Parathyroid adenoma (tissue), 2 donors: Measurements from ENCODE around the gene HNRNPDL.

Experiments used
- H2AFZ ChIP-seq: fragments of 300-600 bp; sonication (generic); one replicate; pipeline ENCODE4 v1.7.0; 2017; ENCODE audit warnings: antibody characterized with exemption, mild to moderate bottlenecking
- H3K27ac ChIP-seq: fragments of 300-600 bp; sonication (generic); one replicate; pipeline ENCODE4 v1.7.0; 2017
- H3K27me3 ChIP-seq: fragments of 300-600 bp; sonication (generic); one replicate; pipeline ENCODE4 v1.7.0; 2017; ENCODE audit warnings: low read length; ENCODE audit not compliant: control insufficient read depth, insufficient read depth
- H3K36me3 ChIP-seq: fragments of 300-600 bp; sonication (generic); one replicate; pipeline ENCODE4 v1.7.0; 2017; ENCODE audit warnings: low read length; ENCODE audit not compliant: control insufficient read depth, insufficient read depth
- H3K4me1 ChIP-seq: fragments of 300-600 bp; sonication (generic); one replicate; pipeline ENCODE4 v1.7.0; 2017; ENCODE audit warnings: control low read depth
- H3K4me2 ChIP-seq: fragments of 300-600 bp; sonication (generic); one replicate; pipeline ENCODE4 v1.7.0; 2017; ENCODE audit warnings: low read length
- H3K4me3 ChIP-seq: fragments of 300-600 bp; sonication (generic); one replicate; pipeline ENCODE4 v1.7.0; 2017; ENCODE audit warnings: low read depth, low read length
- H3K79me2 ChIP-seq: fragments of 300-600 bp; sonication (generic); one replicate; pipeline ENCODE4 v1.7.0; 2017; ENCODE audit warnings: control low read depth
- H3K9ac ChIP-seq: fragments of 300-600 bp; sonication (generic); one replicate; pipeline ENCODE4 v1.7.0; 2017; ENCODE audit warnings: mild to moderate bottlenecking
- H3K9me3 ChIP-seq: fragments of 300-600 bp; sonication (generic); one replicate; pipeline ENCODE4 v1.7.0; 2017; ENCODE audit warnings: low read length; ENCODE audit not compliant: control insufficient read depth
- CTCF ChIP-seq: fragments of 300-600 bp; sonication (generic); IDR thresholded peaks from one replicate; pipeline ENCODE4 v1.7.0; 2017; ENCODE audit warnings: antibody characterized with exemption, mild to moderate bottlenecking
- donor health status: primary hyperparathyroidism.

HNRNPDL gene

GRCh38 chr4:82439088-82439487 lies 8.8 kb upstream of the HNRNPDL start:
- H3K9ac ChIP-seq: no peak overlapping the region
- H3K9me3 ChIP-seq: no peaks in the 10 kb centered on the region
- no peaks in the 10 kb centered on the region for H3K4me1 ChIP-seq
- H3K27me3 ChIP-seq: no peaks in the 10 kb centered on the region
- H3K79me2 ChIP-seq: peaks cover 26% of the 10 kb centered on the region
- no peak overlapping the region for H3K4me3 ChIP-seq
- H3K4me2 ChIP-seq: no peak overlapping the region
- H3K27ac ChIP-seq: no peak overlapping the region
- H2AFZ ChIP-seq: no peak overlapping the region
- H3K36me3 ChIP-seq: no peaks in the 10 kb centered on the region
- TF ChIP-seq CTCF: no peak

- TF ChIP-seq CTCF: no peak
- H3K4me1 ChIP-seq: no peaks in the 10 kb centered on the region
- no peak overlapping the region for H3K9ac ChIP-seq
- H3K79me2 ChIP-seq: peaks cover 30% of the 10 kb centered on the region
- no peak overlapping the region for H3K4me3 ChIP-seq
- H3K36me3 ChIP-seq: no peaks in the 10 kb centered on the region
- H3K4me2 ChIP-seq: no peak overlapping the region
- no peak overlapping the region for H2AFZ ChIP-seq
- H3K27ac ChIP-seq: no peak overlapping the region
- no peaks in the 10 kb centered on the region for H3K27me3 ChIP-seq
- no peaks in the 10 kb centered on the region for H3K9me3 ChIP-seq
Measured at GRCh38 chr4:82437285-82438005, 7.2 kb upstream of the HNRNPDL start.

- H3K36me3 ChIP-seq: no peaks in the 10 kb centered on the region
- no peaks in the 10 kb centered on the region for H3K9me3 ChIP-seq
- peaks cover 31% of the 10 kb centered on the region for H3K79me2 ChIP-seq
- no peak overlapping the region for H2AFZ ChIP-seq
- H3K9ac ChIP-seq: no peak overlapping the region
- H3K27ac ChIP-seq: no peak overlapping the region
- no peaks in the 10 kb centered on the region for H3K27me3 ChIP-seq
- no peak overlapping the region for H3K4me3 ChIP-seq
- no peak for TF ChIP-seq CTCF
- no peaks in the 10 kb centered on the region for H3K4me1 ChIP-seq
- no peak overlapping the region for H3K4me2 ChIP-seq
Measured at GRCh38 chr4:82436780-82437179, 6.5 kb upstream of the HNRNPDL start.

- Histone ChIP-seq H3K4me1 (no peaks in the 10 kb centered on the region), H3K27me3 (no peaks in the 10 kb centered on the region), H3K36me3 (no peaks in the 10 kb centered on the region), H2AFZ (no peak overlapping the region), H3K4me2 (no peak overlapping the region), H3K9me3 (no peaks in the 10 kb centered on the region), H3K27ac (no peak overlapping the region), H3K9ac (no peak overlapping the region), H3K79me2 (peaks cover 31% of the 10 kb centered on the region), H3K4me3 (no peak overlapping the region)
- TF ChIP-seq CTCF: no peak
Measured at GRCh38 chr4:82436130-82436529, 5.9 kb upstream of the HNRNPDL start.

GRCh38 chr4:82434949-82435348 lies 4.7 kb upstream of the HNRNPDL start:
- Histone ChIP-seq H3K4me3 (no peak overlapping the region), H3K79me2 (peaks cover 25% of the 10 kb centered on the region), H3K9me3 (no peaks in the 10 kb centered on the region), H2AFZ (no peak overlapping the region), H3K4me2 (no peak overlapping the region), H3K4me1 (no peaks in the 10 kb centered on the region), H3K36me3 (no peaks in the 10 kb centered on the region), H3K27me3 (no peaks in the 10 kb centered on the region), H3K27ac (no peak overlapping the region), H3K9ac (no peak overlapping the region)
- TF ChIP-seq CTCF: no peak
